ENCODE measurements around the gene SCGB3A1.

Gene SCGB3A1

DNA sequence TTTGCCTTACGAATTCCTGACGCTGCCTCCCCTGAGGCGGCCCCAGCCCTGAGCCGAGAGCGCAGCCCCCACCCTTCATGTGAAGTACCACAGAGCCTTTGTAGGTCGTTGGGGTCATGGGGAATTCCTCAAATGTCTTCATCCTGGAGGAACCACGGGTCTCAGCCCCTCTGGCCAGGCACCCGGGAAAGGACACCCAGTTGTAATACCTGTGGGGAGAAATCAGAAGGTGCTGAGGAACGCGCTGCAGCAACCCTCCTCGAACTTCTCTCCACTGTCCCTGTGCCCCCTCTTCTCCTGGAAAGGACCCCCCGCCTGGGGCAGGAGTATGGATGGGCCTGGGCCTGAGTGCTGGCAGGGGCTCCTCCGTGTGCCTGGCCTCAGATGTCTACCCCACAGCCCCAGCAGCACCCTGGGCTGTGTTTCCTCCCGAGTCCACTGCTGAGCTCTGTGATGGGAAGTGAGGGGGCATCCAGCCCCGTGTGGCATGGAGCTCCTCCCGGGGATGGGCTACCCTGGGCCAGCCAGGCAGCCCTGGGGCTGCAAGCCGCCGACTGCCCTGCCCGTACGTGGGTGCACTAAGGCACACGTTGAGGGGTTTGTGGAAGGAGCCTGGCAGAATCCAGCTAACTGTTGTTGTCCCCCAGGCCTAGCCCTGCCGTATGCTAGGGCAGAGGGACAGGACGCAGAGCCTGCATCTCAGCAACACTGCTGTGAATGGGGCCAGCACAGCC lies 18.7 kb upstream of the SCGB3A1 start:
- FAIRE-seq (no peak), DNase-seq (ENCODE audit: insufficient read length, low spot score) (no peak)
- TF ChIP-seq, protein P1, sequence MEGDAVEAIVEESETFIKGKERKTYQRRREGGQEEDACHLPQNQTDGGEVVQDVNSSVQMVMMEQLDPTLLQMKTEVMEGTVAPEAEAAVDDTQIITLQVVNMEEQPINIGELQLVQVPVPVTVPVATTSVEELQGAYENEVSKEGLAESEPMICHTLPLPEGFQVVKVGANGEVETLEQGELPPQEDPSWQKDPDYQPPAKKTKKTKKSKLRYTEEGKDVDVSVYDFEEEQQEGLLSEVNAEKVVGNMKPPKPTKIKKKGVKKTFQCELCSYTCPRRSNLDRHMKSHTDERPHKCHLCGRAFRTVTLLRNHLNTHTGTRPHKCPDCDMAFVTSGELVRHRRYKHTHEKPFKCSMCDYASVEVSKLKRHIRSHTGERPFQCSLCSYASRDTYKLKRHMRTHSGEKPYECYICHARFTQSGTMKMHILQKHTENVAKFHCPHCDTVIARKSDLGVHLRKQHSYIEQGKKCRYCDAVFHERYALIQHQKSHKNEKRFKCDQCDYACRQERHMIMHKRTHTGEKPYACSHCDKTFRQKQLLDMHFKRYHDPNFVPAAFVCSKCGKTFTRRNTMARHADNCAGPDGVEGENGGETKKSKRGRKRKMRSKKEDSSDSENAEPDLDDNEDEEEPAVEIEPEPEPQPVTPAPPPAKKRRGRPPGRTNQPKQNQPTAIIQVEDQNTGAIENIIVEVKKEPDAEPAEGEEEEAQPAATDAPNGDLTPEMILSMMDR (IDR thresholded peaks at IDR 0.05; ENCODE audit: insufficient read depth, missing control alignments): no peak

DNA sequence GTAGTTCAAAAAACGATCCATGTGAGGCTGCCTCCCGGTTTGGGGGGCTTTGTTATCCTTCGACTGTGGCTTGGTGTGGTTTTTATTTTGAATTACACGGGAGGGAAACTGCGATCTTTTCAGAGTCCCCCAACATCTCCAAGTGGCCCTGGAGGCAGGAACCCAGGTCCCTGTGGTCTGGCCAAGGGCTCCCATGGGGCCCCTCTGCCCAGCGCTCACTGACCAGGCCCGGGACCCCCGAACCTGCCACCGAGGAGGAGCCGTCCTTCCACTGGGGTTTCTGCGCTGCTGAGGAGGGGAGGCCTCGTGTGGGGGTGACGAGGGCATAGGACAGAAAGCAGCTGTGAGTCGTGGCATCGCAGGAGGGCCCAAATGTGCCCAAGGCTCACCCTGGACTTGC lies 18.1 kb upstream of the SCGB3A1 start:
- DNase-seq (ENCODE audit: insufficient read length, low spot score) (no peak), FAIRE-seq (no peak)
- TF ChIP-seq, protein P1 (IDR thresholded peaks at IDR 0.05; ENCODE audit: insufficient read depth, missing control alignments): no peak

DNA sequence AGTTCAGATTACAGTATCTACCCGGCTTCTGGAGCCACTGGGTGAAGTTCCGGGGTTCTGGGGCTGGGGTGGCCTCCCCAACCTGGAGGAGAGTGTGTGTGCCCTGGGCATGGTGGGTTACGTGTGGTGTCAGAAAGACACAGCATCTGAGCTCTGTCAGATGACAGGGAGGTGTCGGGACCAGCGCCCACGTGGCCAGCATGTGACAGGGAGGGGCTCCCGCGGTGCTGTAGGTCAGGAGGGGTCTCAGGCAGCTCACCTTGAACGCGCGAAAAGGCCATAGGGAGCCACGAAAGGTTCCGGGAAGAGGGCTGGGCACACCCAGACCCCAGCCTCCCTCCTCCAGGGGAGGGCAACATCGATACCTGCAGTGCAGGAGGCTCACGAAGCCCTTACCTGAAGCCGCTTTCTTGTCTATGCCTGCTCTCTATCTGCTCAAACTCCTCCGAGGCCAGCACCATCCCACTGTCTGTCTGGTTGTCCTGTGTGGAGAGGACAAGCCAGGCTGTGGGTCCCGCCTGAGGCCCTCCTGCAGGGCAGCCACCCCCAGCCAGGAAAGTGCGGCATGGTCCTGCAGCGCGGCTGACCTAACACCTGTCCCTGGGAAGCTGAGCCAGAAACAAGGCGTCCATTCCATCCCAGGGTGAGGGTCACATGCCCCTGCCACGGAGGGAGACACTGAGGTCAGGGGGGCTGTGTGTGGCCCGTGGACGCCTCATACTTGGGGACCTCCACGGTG lies 17.4 kb upstream of the SCGB3A1 start:
- DNase-seq (ENCODE audit: insufficient read length, low spot score) (no peak), FAIRE-seq (no peak)
- TF ChIP-seq, protein P1 (IDR thresholded peaks at IDR 0.05; ENCODE audit: insufficient read depth, missing control alignments): no peak

DNA sequence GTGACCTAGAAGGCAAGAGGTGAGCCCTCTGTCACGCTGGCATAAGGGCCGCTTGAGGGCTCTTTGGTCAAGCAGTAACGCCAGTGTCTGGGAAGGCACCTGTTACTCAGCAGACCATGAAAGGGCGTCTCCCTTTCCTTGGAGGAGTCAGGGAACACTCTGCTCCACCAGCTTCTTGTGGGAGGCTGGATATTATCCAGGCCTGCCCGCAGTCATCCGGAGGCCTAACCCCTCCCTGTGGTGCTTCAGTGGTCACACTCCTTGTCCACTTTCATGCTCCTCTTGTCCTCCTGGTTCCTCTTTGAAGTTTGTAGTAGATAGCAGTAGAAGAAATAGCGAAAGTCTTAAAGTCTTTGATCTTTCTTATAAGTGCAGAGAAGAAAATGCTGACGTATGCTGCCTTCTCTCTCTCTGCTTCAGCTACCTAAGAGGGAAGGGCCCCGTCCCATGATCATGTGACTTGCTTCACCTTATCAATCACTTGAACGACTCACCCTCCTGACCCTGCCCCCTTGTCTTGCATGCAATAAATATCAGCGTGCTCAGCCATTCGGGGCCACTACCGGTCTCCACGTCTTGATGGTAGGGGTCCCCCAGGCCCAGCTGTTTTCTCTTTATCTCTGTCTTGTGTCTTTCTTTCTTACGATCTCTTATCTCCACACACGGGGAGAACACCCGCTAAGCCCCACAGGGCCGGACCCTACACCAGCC lies 16.7 kb upstream of the SCGB3A1 start:
- TF ChIP-seq, protein P1 (IDR thresholded peaks at IDR 0.05; ENCODE audit: insufficient read depth, missing control alignments): no peak
- FAIRE-seq: no peak
- no peak for DNase-seq (ENCODE audit: insufficient read length, low spot score)

DNA sequence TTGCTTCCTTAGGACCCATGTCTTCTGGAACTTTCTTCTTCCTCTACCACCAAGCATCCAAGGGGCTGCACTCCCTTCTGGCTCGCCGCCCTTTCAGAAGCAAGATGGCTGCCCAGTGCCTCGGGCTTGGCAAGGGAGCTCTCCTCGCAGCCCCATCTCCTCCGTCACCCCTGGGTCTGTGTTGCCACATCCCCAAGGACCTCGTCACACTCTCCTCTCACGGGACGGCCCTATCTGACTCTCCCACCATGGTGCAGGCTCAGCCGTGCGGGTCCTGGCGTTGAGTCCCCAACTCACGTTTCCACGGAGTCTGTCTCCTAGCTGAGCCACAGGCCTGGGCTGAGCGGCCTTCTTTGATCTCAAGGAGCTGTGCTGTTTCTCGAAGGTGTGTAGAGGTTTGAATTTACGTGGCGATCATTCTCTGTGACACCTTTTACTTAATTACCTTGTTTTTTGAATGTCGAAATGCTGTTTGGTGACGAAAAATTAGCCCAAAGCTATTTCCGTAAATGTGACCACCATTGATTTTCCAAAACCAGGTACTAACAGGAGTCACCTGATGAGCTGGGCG lies 15.0 kb upstream of the SCGB3A1 start:
- no peak for DNase-seq (ENCODE audit: insufficient read length, low spot score)
- TF ChIP-seq, protein P1 (IDR thresholded peaks at IDR 0.05; ENCODE audit: insufficient read depth, missing control alignments): no peak
- FAIRE-seq: no peak

DNA sequence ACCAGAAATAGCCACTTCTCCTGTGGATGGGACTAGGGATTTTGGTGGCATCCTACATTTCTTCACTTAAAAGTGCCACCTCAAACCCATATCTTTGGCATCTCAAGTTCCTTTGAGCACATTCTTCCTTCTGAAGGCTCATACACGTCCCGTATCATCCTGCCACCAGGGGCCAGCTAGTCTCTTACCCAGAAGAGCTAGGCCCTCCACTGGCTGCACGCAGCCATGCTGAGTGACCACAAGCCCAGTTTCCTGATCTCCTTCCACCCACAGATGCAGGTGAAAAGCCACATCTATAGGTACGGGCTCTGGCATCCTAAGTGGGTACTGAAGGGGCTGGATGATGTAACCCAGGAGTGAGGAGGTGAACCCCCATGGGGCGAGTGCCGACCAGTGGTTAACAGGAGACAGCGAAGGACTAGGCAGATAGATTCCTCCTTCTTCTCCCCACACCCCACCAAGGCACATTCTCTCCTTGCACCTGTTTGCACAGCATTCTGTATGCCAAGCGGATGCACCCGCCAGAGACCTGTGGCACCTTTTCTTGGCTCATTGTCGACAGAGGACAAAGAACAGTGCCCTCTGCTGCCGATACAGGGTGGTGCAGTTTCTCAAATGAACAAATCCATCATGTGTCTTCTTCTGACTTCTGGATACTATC lies 14.4 kb upstream of the SCGB3A1 start:
- FAIRE-seq (no peak), DNase-seq (ENCODE audit: insufficient read length, low spot score) (peak; percentile 81)
- TF ChIP-seq, protein P1 (IDR thresholded peaks at IDR 0.05; ENCODE audit: insufficient read depth, missing control alignments): peak; percentile 70
